Suppressor macrophage treated with lipopolysaccharide for 1 hour (primary cell): ENCODE results near the gene C9orf50.

Experiments used
- DNase-seq, 3 donors: peaks; one replicate each; pipeline ENCODE4 v3.0.0-alpha.2; 2020 to 2022

C9orf50 gene

DNA sequence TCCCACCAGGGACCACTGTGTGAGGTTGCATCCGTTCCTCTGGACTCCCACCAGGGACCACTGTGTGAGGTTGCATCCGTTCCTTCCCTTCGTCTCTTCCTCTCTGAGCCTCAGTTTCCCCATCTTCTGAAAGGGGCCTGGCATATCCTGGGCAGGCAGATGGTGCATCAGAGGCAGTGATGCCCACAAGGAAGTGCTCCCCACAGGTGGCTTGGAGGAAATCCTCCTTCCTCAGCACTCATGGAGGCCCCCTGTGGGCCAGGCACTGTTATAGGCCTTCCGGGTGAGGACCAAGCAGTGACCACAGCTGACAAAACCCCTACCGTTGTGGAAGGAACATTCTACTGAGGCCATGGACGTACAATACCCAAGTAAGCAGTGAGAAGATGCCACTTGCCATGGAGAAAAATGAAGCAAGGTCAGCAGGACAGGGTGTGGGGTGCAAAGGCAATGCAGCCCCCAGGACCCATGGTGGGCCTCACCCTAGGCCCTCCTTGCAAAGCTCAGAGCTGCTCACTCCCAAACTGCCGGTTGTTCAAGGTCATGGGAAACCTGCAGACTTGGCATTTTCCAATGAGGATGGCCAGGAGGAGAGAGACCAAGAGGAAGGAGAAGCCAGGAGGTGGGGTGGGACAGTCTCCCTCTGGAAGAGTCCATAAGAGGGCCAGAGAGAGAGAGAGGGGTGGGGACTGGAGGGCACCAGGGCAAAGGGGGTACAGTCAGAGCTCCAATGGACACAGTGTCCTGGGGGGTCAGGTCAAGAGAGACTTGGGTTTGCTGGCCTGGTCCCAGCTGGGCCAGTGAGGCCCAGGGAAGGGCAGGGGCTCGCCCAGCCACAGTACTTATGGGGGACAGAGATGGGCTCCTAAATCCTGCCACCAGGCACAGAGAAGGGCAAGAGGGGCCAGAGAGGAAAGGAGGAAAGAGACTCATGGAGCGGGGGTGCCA lies 51.1 kb downstream of the C9orf50 start:
- DNase-seq: peak in 1 of 3 donors; percentile 23

GRCh38 chr9:129568560-129569501 lies 52.1 kb downstream of the C9orf50 start:
- peak in 1 of 3 donors; percentile 50 for DNase-seq

GRCh38 chr9:129567842-129568559 lies 52.9 kb downstream of the C9orf50 start:
- DNase-seq: peak; percentile 55 to 66 (median 65)

DNA sequence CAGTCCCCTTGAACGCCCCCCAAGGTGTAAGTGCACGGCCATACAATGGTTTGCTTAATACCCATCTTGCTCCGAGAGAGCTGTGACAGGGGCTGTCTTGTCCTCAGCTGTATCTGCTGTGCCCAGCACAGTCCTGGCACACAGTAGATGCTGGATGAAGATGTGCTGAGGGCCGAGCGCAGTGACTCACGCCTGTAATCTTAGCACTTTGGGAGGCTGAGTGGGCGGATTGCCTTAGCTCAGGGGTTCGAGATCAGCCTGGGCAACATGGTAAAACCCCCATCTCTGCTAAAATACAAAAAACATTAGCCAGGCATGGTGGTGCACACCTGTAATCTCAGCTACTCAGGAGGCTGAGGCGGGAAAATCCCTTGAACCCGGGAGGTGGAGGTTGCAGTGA lies 53.6 kb downstream of the C9orf50 start:
- DNase-seq: peak in 2 of 3 donors; percentile 26 to 31

- DNase-seq: no peak
These were observed 54.2 kb downstream of the C9orf50 start for GRCh38 chr9:129566563-129567266.

DNA sequence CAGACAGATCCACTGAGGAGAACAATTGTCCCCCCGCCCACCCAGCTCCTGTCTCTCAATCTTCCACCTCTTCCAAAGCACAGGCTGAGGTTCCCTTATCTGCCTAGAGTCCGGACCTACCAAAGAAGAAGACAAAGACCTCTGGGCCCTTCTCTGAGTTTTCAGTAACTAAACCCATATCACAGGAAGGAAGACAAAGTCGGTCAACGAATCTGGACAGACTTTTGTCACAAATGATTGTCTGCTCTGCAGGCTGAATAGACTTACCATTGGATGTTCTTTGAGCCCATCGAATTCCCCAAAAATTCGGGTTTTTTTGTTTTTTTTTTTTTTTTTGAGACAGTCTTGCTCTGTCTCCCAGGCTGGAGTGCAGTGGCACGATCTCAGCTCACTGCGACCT lies 58.0 kb downstream of the C9orf50 start:
- DNase-seq: no peak

DNA sequence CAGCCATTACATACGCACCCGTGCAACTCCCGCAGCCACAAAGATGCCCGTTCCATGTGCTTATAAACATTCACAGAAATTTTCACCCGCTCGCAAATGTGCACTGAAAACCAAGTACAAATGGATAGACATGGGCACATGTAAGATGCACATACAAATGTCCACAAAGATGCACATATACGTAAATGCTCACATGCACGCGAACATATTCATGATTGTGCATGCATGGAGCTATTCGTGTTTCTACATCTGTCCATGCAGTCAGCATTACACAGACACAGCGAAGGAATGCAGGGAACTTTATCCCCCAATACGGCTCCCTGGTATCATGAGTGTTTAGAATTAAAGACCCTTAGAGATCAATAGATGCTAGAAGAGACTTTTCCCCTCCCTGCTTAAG lies 58.4 kb downstream of the C9orf50 start:
- DNase-seq: no peak
